Measurements from ENCODE around the gene ZNF730.

DNA sequence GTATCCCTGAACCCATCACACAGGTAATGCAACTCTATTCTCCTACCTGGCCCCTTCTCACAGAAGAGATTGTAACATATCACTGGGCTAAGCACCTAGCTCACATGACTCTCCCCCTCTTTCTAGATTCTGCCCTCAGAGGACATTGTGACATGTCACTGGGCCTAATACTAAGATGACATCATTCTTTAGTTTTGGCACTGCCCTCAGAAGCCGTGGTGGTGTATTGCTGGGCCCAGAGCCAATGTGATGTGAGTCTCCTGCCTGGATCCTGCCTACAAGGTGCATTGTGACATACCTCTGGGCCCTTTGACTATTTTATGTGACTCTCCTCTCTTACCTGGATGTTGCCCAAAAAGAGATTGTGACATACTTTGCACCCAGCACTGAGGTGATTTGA is 21.4 kb upstream of the ZNF730 start:
- TF ChIP-seq, protein P1, sequence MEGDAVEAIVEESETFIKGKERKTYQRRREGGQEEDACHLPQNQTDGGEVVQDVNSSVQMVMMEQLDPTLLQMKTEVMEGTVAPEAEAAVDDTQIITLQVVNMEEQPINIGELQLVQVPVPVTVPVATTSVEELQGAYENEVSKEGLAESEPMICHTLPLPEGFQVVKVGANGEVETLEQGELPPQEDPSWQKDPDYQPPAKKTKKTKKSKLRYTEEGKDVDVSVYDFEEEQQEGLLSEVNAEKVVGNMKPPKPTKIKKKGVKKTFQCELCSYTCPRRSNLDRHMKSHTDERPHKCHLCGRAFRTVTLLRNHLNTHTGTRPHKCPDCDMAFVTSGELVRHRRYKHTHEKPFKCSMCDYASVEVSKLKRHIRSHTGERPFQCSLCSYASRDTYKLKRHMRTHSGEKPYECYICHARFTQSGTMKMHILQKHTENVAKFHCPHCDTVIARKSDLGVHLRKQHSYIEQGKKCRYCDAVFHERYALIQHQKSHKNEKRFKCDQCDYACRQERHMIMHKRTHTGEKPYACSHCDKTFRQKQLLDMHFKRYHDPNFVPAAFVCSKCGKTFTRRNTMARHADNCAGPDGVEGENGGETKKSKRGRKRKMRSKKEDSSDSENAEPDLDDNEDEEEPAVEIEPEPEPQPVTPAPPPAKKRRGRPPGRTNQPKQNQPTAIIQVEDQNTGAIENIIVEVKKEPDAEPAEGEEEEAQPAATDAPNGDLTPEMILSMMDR (IDR thresholded peaks at IDR 0.05): no peak
- TF ChIP-seq POLR2A (IDR thresholded peaks at IDR 0.05): no peak
